ENCODE data around the gene BTNL9.
"Not testable (repeated sequence)": the region's sequence is repeated elsewhere in the genome, so short reads cannot be mapped to it uniquely, and the experiment has no call there.

The BTNL9 gene

GRCh38 chr5:181039931-181040630 lies at the start of gene BTNL9:
TSS of gene BTNL9 (plus strand) at chr5:181040266. CDS start at chr5:181045490, 5,224 bp downstream.
- ATAC-seq = no peak

- ATAC-seq = no peak
Measured at GRCh38 chr5:180990882-180991242, 49.2 kb upstream of the BTNL9 start.

DNA sequence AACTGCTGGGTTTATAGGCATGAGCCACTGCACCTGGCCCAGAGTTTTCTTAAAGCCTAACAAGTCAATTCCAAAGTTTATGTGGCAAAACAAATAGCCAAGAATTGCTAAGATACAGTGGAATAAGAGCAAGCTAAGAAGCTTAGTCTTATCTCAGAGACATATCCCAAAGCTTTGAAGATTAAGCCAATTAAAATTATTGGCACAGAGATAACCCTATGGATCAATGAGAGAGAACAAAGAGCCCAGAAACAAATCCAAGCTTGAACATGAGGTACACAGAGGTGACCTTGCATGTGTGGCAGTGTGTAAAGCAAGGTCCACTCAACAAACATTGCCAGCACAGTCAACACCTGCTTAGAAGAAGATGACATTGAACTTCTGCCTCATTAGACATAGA lies 38.1 kb upstream of the BTNL9 start:
- ATAC-seq = no peak

DNA sequence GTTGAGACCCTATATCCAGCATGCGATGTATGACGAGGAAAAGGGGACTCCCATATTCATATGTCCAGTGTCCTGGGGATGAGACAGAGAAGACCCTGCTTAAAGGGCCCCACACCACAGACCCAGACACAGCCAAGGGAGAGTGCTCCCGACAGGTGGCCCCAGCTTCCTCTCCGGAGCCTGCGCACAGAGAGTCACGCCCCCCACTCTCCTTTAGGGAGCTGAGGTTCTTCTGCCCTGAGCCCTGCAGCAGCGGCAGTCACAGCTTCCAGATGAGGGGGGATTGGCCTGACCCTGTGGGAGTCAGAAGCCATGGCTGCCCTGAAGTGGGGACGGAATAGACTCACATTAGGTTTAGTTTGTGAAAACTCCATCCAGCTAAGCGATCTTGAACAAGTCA lies 34.3 kb upstream of the BTNL9 start:
- ATAC-seq = no peak

GRCh38 chr5:181008136-181008535 lies 31.9 kb upstream of the BTNL9 start:
- no peak for ATAC-seq

DNA sequence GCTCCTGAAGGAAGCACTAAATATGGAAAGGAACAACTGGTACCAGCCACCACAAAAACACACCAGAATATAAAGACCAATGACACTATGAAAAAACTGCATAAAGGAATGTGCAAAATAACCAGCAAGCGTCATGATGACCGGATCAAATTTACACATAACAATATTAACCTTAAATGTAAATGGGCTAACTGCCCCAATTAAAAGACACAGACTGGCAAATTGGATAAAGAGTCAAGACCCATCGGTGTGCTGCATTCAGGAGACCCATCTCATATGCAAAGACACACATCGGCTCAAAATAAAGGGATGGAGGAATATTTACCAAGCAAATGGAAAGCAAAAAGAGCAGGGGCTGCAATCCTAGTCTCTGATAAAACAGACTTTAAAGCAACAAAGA lies 30.0 kb upstream of the BTNL9 start:
- not testable (repeated sequence) for ATAC-seq

GRCh38 chr5:181014654-181015053 lies 25.4 kb upstream of the BTNL9 start:
- not testable (repeated sequence) for ATAC-seq

GRCh38 chr5:181017448-181017847 lies 22.6 kb upstream of the BTNL9 start:
- not testable (repeated sequence) for ATAC-seq

- no peak for ATAC-seq
Measured at GRCh38 chr5:181020688-181021087, 19.4 kb upstream of the BTNL9 start.

DNA sequence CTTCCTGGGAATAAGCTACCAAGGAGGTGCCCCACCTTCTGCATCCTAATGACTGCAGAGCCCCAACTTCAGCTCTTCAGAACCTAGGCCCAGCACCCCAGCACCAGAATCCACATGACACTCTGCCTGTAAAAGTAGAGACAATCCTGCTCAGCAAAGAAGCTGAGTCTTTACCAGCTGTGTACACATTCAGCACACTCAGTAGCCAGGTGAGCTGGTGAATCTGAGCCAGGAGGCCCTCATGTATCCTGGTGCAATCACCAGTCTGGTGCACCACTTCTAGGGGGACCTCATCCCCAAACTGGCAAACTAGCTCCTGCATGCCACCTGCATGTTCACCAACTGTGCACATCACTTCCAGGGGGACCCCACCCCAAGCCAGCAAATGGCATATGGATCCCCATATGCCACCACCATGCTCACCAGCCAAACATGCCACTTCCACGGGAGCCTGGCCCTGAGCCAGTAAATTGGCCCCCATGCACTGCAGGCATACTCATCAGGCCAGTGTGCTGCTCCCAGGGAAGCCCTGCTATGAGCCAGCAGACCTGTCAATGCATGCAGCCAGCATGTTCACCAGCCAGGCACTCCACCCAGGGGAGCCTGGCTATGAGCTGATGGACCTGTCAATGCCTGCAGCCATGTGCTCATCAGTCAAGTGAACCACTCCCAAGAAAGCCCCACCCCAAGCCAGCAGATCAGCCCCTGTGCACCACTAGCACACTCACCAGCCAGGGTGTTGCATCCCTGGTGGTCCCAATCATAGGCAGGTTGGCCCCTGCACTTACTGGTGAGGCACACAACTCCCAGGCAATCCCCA lies 15.6 kb upstream of the BTNL9 start:
- ATAC-seq = no peak

GRCh38 chr5:181027452-181028031 lies 12.5 kb upstream of the BTNL9 start:
- no peak for ATAC-seq

DNA sequence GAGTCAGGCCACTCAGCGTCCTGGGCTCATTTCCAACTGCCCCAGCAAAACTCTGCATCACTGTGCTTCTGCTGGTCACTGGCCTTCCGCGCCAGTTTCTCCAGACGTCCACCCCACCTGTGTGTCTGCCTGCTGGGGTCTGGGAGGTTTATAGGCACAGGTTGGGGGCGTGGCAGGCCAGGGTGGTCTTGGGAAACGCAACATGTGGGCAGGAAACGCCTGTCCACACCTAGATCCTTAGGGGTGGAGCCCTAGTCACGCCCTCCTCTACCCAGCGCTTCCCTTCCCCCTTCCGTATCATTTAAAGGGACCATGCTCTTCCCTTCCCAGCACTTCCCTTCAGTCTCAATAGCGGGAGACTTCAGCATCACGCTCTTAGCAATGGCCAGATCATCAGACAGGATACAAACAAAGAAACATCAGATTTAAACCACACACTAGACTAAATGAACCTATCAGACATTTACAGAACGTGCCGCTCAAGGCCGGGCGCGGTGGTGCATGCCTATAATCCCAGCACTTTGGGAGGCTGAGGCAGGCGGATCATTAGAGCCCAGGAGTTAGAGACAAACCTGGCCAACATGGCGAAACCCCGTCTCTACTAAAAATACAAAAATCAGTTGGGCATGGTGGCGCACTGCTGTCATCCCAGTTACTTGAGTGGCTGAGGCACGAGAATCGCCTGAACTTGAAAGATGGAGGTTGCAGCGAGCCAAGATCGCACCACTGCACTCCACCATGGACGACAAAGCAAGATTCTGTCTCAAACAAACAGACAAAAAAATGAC lies 11.8 kb upstream of the BTNL9 start:
- no peak for ATAC-seq

DNA sequence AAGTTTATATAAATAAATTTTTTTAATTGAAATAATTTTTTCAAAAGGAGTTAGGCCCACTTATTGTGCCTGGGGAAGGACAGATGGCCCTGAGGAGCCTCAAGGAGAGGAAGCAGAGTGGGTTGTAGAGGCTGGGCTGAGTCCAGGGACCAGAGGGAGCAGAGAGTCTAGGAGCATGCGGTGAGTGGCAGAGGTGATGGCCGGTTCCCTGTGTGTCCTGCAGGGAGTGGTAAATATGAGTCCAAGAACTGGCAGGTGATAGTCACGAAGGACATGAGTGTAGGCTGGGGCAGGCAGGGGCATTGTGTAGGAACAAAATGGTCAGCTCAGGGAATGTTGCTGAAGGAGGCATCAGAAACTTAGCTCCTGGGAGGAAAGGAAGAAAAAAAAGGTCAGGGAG lies 8.3 kb upstream of the BTNL9 start:
- no peak for ATAC-seq

- ATAC-seq = no peak
Measured at GRCh38 chr5:181035991-181036815, 3.9 kb upstream of the BTNL9 start.

- no peak for ATAC-seq
Measured at GRCh38 chr5:181036816-181037364, 3.2 kb upstream of the BTNL9 start.

- ATAC-seq = no peak
Measured at GRCh38 chr5:181037365-181037861, 2.7 kb upstream of the BTNL9 start.

GRCh38 chr5:181039471-181039870 lies 595 bp upstream of the BTNL9 start:
- no peak for ATAC-seq

DNA sequence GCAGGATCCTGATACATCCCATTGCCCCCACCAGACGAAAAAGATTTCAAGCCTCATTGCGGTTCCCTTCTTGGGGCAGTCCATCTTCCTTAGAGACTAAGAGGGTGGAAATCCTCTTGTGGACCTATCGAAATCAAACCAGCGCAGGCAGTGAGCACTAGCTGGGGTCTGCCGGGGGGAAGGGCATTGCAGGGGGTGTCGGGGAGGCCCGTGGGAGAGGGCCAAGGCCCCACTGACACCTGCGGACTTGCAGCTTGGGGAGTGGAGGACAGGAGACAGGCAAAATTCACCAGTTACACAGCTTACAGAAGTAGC lies 522 bp downstream of the BTNL9 start:
- ATAC-seq = no peak

- no peak for ATAC-seq
Measured at GRCh38 chr5:181041043-181041442, 977 bp downstream of the BTNL9 start.

GRCh38 chr5:181042036-181042713 lies 2.1 kb downstream of the BTNL9 start:
- ATAC-seq = no peak

DNA sequence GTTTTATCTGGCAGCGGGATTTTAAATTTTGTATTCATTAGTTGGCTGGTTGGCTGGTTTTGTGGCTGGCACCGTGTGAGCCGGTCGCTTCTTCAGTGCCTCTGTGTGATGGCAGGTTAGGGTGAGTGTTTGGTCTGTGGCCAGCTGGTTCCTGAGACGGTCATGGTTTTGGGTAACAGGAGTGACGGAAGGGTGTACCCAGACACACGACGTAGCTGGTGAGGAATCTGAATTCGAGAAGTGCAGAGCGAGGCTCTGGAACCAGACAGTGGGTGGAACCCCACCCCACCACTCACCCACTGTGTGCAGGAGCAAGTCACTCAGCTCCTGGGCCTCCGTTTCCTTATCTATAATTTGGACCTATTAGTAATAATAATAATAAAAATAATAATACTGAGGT lies 2.7 kb downstream of the BTNL9 start:
- no peak for ATAC-seq

Data from activated CD4-positive, CD25-positive, alpha-beta regulatory T cell treated with anti-CD3 and anti-CD28 coated beads, Interleukin-2, amount 50 U/mL, for 24 hours (primary cell).